Adrenal gland (tissue), 5 donors: ENCODE measurements around the gene UNC119B.

Experiments
- POLR2A ChIP-seq, 2 donors: fragments of 450-650 bp; IDR thresholded peaks; one replicate each; pipeline ENCODE4 v1.6.1; 2017; ENCODE audit warnings: antibody characterized with exemption in 2 of 2, mild to moderate bottlenecking in 2 of 2, moderate library complexity in 1 of 2
- TF ChIP-seq, protein P1 (sequence below), 6 experiments: fragments of 450-650 bp in 4 of 6; fragments of 200-600 bp in 2 of 6; sonication (generic) in 1 of 6; IDR thresholded peaks; 1 replicate in 5 of 6; 2 replicates in 1 of 6; pipeline versions ENCODE4 v1.5.1 to v1.8.0; 2016 to 2021; ENCODE audit warnings: antibody characterized with exemption in 6 of 6, mild to moderate bottlenecking in 2 of 6, moderate library complexity in 1 of 6
- donor health status: DM: no; HTN: no; CAD: no.

DNA sequence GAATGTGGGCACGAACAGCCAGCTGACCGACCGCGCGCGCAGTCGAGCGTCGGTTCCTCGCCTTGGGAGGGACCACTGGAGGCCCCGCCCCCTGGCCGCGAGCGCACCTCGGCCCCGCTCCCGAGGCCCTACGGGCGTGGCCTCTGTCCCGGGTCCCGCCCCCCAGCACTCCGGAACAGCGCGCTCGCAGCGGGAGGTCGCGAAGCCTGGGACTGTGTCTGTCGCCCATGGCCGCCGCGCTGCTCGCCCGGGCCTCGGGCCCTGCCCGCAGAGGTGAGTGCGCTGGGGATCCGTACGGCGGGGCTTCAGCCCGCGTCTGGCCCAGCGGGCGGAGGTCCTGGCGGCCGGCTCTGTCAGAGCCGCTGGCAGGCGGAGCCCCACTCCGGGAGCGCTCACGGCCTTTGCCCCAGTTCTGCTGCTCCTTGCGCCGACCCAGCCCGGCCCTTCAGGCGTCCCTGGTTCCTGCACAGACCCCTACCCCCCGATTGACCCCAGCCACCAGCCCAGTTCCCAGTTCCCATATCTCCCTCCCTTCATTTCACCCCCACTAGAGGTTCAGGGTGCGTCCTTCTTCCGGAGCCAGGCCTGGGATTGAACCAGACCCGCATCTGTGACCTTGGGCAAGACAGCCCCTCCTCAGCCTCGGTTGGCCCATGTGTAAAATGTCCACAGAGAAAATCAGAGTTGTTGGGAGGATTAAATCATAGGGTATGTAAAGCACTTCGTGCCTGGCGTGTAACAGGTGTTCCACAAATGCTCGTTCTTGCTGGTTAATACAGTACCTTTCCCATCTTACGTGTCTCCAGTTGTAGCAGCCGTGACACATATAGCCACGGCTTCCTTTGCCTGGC is 15.6 kb downstream of the UNC119B start, which contains the start of gene ACADS:
- TF ChIP-seq, protein P1, sequence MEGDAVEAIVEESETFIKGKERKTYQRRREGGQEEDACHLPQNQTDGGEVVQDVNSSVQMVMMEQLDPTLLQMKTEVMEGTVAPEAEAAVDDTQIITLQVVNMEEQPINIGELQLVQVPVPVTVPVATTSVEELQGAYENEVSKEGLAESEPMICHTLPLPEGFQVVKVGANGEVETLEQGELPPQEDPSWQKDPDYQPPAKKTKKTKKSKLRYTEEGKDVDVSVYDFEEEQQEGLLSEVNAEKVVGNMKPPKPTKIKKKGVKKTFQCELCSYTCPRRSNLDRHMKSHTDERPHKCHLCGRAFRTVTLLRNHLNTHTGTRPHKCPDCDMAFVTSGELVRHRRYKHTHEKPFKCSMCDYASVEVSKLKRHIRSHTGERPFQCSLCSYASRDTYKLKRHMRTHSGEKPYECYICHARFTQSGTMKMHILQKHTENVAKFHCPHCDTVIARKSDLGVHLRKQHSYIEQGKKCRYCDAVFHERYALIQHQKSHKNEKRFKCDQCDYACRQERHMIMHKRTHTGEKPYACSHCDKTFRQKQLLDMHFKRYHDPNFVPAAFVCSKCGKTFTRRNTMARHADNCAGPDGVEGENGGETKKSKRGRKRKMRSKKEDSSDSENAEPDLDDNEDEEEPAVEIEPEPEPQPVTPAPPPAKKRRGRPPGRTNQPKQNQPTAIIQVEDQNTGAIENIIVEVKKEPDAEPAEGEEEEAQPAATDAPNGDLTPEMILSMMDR (IDR thresholded peaks at IDR 0.05) = peak in 1 of 6 experiments; percentile 14
- peak in 1 of 2 donors; percentile 76 for TF ChIP-seq POLR2A (IDR thresholded peaks at IDR 0.05)
